ENCODE measurements around the gene MIX23. TPM values are rescaled to one million over a fixed set of nuclear protein-coding genes. Genes with fewer than 3 reads are reported as not detected.

MIX23 gene
- total RNA-seq, 1 experiment from 2014 or later, result 80.6 TPM

DNA sequence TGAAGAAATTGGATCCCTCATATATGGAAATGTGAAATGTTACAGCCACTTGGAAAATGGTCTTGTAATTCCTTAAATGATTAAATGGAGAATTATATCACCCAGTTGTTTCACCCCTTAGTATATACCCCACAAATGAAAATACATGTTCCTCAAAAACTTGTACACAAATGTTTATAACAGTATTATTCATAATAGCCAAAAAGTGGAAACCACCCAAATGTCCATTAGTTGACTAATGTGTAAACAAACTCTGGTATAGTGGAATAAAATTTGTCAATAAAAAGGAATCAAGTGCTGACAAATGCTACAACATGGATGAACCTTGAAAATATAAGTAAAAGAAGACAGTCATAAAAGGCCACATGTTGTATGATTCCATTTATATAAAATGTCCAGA lies 13.5 kb upstream of the MIX23 start:
- no peak overlapping the region for H2AFZ ChIP-seq (ENCODE audit: low read length)
- Mint-ChIP-seq H3K27ac (no peak overlapping the region), H3K9me3 (no peaks in the 10 kb centered on the region), H3K4me3 (no peak overlapping the region), H3K36me3 (ENCODE audit: insufficient read depth in 1 of 3, low read depth in 3 of 3) (peaks cover 0 to 10% (median 7%) of the 10 kb centered on the region in 3 experiments; a peak in 4 of 7 replicates), H3K4me1 (peaks cover 0 to 8% of the 10 kb centered on the region in 2 experiments; a peak in 2 of 4 replicates), H3K27me3 (ENCODE audit: low read depth) (no peaks in the 10 kb centered on the region)
- no peak overlapping the region for H2BK5ac ChIP-seq (ENCODE audit: insufficient read length, low read length)
- H4K5ac ChIP-seq (ENCODE audit: insufficient read length, low read depth, low read length), result no peak overlapping the region
- H3T11ph ChIP-seq (ENCODE audit: low read length), result no peak overlapping the region
- TF ChIP-seq, protein P1, sequence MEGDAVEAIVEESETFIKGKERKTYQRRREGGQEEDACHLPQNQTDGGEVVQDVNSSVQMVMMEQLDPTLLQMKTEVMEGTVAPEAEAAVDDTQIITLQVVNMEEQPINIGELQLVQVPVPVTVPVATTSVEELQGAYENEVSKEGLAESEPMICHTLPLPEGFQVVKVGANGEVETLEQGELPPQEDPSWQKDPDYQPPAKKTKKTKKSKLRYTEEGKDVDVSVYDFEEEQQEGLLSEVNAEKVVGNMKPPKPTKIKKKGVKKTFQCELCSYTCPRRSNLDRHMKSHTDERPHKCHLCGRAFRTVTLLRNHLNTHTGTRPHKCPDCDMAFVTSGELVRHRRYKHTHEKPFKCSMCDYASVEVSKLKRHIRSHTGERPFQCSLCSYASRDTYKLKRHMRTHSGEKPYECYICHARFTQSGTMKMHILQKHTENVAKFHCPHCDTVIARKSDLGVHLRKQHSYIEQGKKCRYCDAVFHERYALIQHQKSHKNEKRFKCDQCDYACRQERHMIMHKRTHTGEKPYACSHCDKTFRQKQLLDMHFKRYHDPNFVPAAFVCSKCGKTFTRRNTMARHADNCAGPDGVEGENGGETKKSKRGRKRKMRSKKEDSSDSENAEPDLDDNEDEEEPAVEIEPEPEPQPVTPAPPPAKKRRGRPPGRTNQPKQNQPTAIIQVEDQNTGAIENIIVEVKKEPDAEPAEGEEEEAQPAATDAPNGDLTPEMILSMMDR (conservative IDR thresholded peaks at IDR 0.05), result no peak
- no peak overlapping the region for H3K4ac ChIP-seq (ENCODE audit: low read depth, low read length)
- H3K4me2 ChIP-seq (ENCODE audit: insufficient read depth, insufficient read length, low read length), result no peak overlapping the region
- H3K23ac ChIP-seq (ENCODE audit: insufficient read length, low read depth, low read length), result no peak overlapping the region
- no peaks in the 10 kb centered on the region for H3K4me1 ChIP-seq (ENCODE audit: insufficient read depth, low read length)
- H2BK15ac ChIP-seq (ENCODE audit: low read depth, low read length), result no peak overlapping the region
- H3K9me3 ChIP-seq (ENCODE audit: control insufficient read depth, low read depth, low read length), result no peaks in the 10 kb centered on the region
- no peak for DNase-seq
- no peaks in the 10 kb centered on the region for H3K79me1 ChIP-seq (ENCODE audit: insufficient read depth, low read depth, low read length, poor library complexity, severe bottlenecking)
- H2BK12ac ChIP-seq (ENCODE audit: insufficient read length, low read depth, low read length), result no peak overlapping the region
- H3K23me2 ChIP-seq (ENCODE audit: insufficient read length, low read depth, low read length, poor library complexity, severe bottlenecking), result no peaks in the 10 kb centered on the region
- H4K8ac ChIP-seq (replicated peaks; ENCODE audit: insufficient read length, low read depth, low read length), result no peak overlapping the region
- H3K18ac ChIP-seq (ENCODE audit: insufficient read length, low read depth, low read length), result no peak overlapping the region
- H3K14ac ChIP-seq (ENCODE audit: insufficient read depth, low read length), result no peak overlapping the region
- H2BK20ac ChIP-seq (ENCODE audit: low read depth, low read length, poor library complexity, severe bottlenecking), result no peak overlapping the region
- no peak overlapping the region for H2BK120ac ChIP-seq (ENCODE audit: low read depth, low read length, poor library complexity, severe bottlenecking)
- no peak overlapping the region for H4K91ac ChIP-seq (ENCODE audit: insufficient read length, low read depth, low read length)
- H3K56ac ChIP-seq (ENCODE audit: insufficient read length, low read depth, low read length), result no peak overlapping the region
- H3K79me2 ChIP-seq (ENCODE audit: insufficient read depth, low read length), result no peaks in the 10 kb centered on the region
- H3K9ac ChIP-seq (ENCODE audit: extremely low read depth, insufficient read length, low read length), result no peak overlapping the region
- H3K27me3 ChIP-seq (ENCODE audit: insufficient read depth, low read length), result no peaks in the 10 kb centered on the region
- H3K27ac ChIP-seq (ENCODE audit: insufficient read length, low read depth, low read length), result no peak overlapping the region
- no peaks in the 10 kb centered on the region for H4K20me1 ChIP-seq (ENCODE audit: control insufficient read depth, insufficient read depth, insufficient read length)
- H2AK5ac ChIP-seq (ENCODE audit: insufficient read length, low read length), result no peak overlapping the region
